Panc1 (cell line): ENCODE measurements around the gene CUEDC1. TPM values are rescaled to one million over a fixed set of nuclear protein-coding genes. Genes with fewer than 3 reads are reported as not detected.
A peak's percentile ranks its signal among the peaks of the same experiment; 100 is the strongest.

Source experiments
- ATAC-seq: fragments of 200-7000 bp; cut with Tn5 transposase; 2 replicates; pipeline ENCODE4 v1.9.1; 2020; ENCODE audit warnings: mild to moderate bottlenecking, moderate library complexity
- BruUV-seq: library from RNA; stranded (reverse); fragments of 400-500 nt; replicated peaks from 2 replicates; lab custom pipeline; 2021; lab: Mats Ljungman, UMichigan
- CTCF ChIA-PET: fragments of 300-600 bp; sonication (Branson Sonifier 250); formaldehyde crosslinking; loops from one replicate; lab custom pipeline; 2022; ENCODE audit warnings: antibody characterized with exemption; lab: Charles Lee
- POLR2A ChIA-PET: fragments of 300-600 bp; sonication (Branson Sonifier 250); formaldehyde crosslinking; loops from one replicate; lab custom pipeline; 2022; ENCODE audit warnings: antibody characterized with exemption; lab: Charles Lee
- DNase-seq: peaks from one replicate; pipeline ENCODE4 v3.0.0-alpha.2; 2010; ENCODE audit warnings: low read depth, low spot score
- H3K27ac ChIP-seq: 2 replicates; pipeline ENCODE4 v1.5.1; 2011; ENCODE audit warnings: mild to moderate bottlenecking, low read length, inconsistent platforms
- H3K27me3 ChIP-seq: fragments of 200-500 bp; sonication (Bioruptor generic); 2 replicates; pipeline ENCODE4 v1.6.0; 2014; ENCODE audit warnings: low read length, inconsistent platforms; ENCODE audit not compliant: control insufficient read depth, insufficient read depth
- H3K36me3 ChIP-seq: fragments of 200-500 bp; sonication (Bioruptor generic); 2 replicates; pipeline ENCODE4 v1.5.1; 2014; ENCODE audit warnings: inconsistent platforms, mild to moderate bottlenecking, low read length, moderate library complexity; ENCODE audit not compliant: control insufficient read depth, insufficient read depth
- H3K4me1 ChIP-seq: 2 replicates; pipeline ENCODE4 v1.5.1; 2011; ENCODE audit warnings: inconsistent platforms, mild to moderate bottlenecking, low read length, moderate library complexity; ENCODE audit not compliant: control insufficient read depth, insufficient read depth
- H3K4me3 ChIP-seq, 2 experiments: 2 replicates each; pipeline ENCODE4 v1.5.1; 2011 to 2012; ENCODE audit warnings: low read depth in 2 of 2, low read length in 2 of 2, mild to moderate bottlenecking in 2 of 2, inconsistent platforms in 1 of 2, moderate library complexity in 1 of 2
- H3K9me3 ChIP-seq: fragments of 200-500 bp; sonication (Bioruptor generic); 2 replicates; pipeline ENCODE4 v1.5.1; 2014; ENCODE audit warnings: low read depth, mild to moderate bottlenecking, inconsistent platforms, low read length, moderate library complexity; ENCODE audit not compliant: control insufficient read depth, insufficient read depth
- CTCF ChIP-seq: fragments of 450-650 bp; IDR thresholded peaks from 2 replicates; pipeline ENCODE4 v1.5.1; 2017; ENCODE audit warnings: mild to moderate bottlenecking
- POLR2AphosphoS5 ChIP-seq: IDR thresholded peaks from 2 replicates; pipeline ENCODE4 v1.6.1; 2012; ENCODE audit warnings: mild to moderate bottlenecking, low read depth, low read length, moderate library complexity
- REST ChIP-seq, 2 experiments: IDR thresholded peaks; 2 replicates each; pipeline ENCODE4 v1.6.1; 2011 to 2012; ENCODE audit warnings: low read depth in 2 of 2, control low read depth in 1 of 2, low read length in 1 of 2, mild to moderate bottlenecking in 1 of 2, moderate library complexity in 1 of 2; ENCODE audit not compliant: insufficient read depth in 1 of 2
- SIN3A ChIP-seq: IDR thresholded peaks from 2 replicates; pipeline ENCODE4 v1.6.1; 2012; ENCODE audit warnings: low read depth, mild to moderate bottlenecking, low read length, moderate library complexity, borderline replicate concordance; ENCODE audit not compliant: insufficient read depth
- TCF7L2 ChIP-seq: IDR thresholded peaks from 2 replicates; pipeline ENCODE4 v1.6.1; 2011; ENCODE audit warnings: mild to moderate bottlenecking, low read depth, low read length, inconsistent platforms
- in situ Hi-C: cut with HindIII; loops from 2 replicates; pipeline ENCODE4 v1.10.0; 2016; ENCODE audit warnings: low sequenced_read_pairs, low pct_unique_long_range_greater_than_20kb
- intact Hi-C: fragments of 100-400 bp; cut with micrococcal nuclease; formaldehyde crosslinking; loops from one replicate; pipeline ENCODE4 v1.10.0; 2022; ENCODE audit not compliant: unreplicated experiment
- total RNA-seq: library from RNA; stranded (reverse); gene quantifications from one replicate; pipeline ENCODE4 v1.2.1, GENCODE V29; 2021; ENCODE audit not compliant: unreplicated experiment

Gene CUEDC1
- total RNA-seq, 1 experiment from 2014 or later: 103 TPM

GRCh38 chr17:57864273-57864672, 90.9 kb downstream of the CUEDC1 start:
- DNase-seq: no peak
- TF ChIP-seq SIN3A (no peak), POLR2AphosphoS5 (no peak), TCF7L2 (no peak), CTCF (no peak), REST (IDR thresholded peaks at IDR 0.05; ENCODE audit: insufficient read depth in 1 of 2, low read depth in 2 of 2, low read length in 1 of 2) (no peak)
- Histone ChIP-seq H3K27me3 (no peaks in the 10 kb centered on the region), H3K27ac (no peak overlapping the region), H3K9me3 (no peaks in the 10 kb centered on the region), H3K36me3 (no peaks in the 10 kb centered on the region), H3K4me3 (no peak overlapping the region), H3K4me1 (peaks cover 62% of the 10 kb centered on the region)
- in situ Hi-C loops (no loop called here), intact Hi-C loops (no loop called here)
- CTCF ChIA-PET: interaction anchor here (0.9 kb wide), 1 partner anchor 11 kb away, joined by 8 read pairs; no protein-coding TSS in a partner anchor
- BruUV-seq: no TSS peak
- ATAC-seq: no peak
- POLR2A ChIA-PET: interaction anchor here (0.6 kb wide), 2 partner anchors 55 to 70 kb away, joined by 3 read pairs; no protein-coding TSS in a partner anchor

- DNase-seq (no peak), ATAC-seq (no peak)
- in situ Hi-C loops (no loop called here), intact Hi-C loops (no loop called here)
- ChIA-PET POLR2A (interaction anchor here (0.5 to 0.8 kb wide), 2 partner anchors 16 to 30 kb away, joined by 3 to 9 read pairs; no protein-coding TSS in a partner anchor), CTCF (interaction anchor here (1.6 kb wide), 1 partner anchor 136 kb away, joined by 4 read pairs; no protein-coding TSS in a partner anchor)
- peaks cover 62% of the 10 kb centered on the region for H3K4me1 ChIP-seq
- H3K4me3 ChIP-seq: no peak overlapping the region
- TF ChIP-seq TCF7L2 (no peak), CTCF (no peak), SIN3A (no peak), POLR2AphosphoS5 (no peak), REST (IDR thresholded peaks at IDR 0.05; ENCODE audit: insufficient read depth in 1 of 2, low read depth in 2 of 2, low read length in 1 of 2) (no peak)
- H3K27ac ChIP-seq: peak overlapping the region; percentile 89
- BruUV-seq: TSS peak; percentile 42
- no peaks in the 10 kb centered on the region for H3K36me3 ChIP-seq
- H3K27me3 ChIP-seq: no peaks in the 10 kb centered on the region
- no peaks in the 10 kb centered on the region for H3K9me3 ChIP-seq
These were observed 92.2 kb downstream of the CUEDC1 start for GRCh38 chr17:57862694-57863667.
